ENCODE data around the gene ABCF3.

DNA sequence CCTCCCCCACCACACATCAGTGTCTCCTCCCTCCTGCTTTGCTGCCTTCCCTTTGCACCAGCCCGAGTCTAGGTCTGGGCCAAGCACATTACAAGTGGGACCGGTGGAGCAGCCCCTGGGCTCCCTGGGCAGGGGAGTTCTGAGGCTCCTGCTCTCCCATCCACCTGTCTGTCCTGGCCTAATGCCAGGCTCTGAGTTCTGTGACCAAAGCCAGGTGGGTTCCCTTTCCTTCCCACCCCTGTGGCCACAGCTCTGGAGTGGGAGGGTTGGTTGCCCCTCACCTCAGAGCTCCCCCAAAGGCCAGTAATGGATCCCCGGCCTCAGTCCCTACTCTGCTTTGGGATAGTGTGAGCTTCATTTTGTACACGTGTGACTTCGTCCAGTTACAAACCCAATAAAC, 2.3 kb upstream of the ABCF3 start:
- TF ChIP-seq, protein P1, sequence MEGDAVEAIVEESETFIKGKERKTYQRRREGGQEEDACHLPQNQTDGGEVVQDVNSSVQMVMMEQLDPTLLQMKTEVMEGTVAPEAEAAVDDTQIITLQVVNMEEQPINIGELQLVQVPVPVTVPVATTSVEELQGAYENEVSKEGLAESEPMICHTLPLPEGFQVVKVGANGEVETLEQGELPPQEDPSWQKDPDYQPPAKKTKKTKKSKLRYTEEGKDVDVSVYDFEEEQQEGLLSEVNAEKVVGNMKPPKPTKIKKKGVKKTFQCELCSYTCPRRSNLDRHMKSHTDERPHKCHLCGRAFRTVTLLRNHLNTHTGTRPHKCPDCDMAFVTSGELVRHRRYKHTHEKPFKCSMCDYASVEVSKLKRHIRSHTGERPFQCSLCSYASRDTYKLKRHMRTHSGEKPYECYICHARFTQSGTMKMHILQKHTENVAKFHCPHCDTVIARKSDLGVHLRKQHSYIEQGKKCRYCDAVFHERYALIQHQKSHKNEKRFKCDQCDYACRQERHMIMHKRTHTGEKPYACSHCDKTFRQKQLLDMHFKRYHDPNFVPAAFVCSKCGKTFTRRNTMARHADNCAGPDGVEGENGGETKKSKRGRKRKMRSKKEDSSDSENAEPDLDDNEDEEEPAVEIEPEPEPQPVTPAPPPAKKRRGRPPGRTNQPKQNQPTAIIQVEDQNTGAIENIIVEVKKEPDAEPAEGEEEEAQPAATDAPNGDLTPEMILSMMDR (IDR thresholded peaks at IDR 0.05; ENCODE audit: poor library complexity) = no peak
- no peak for TF ChIP-seq EZH2 (IDR thresholded peaks at IDR 0.05; ENCODE audit: borderline replicate concordance)
- TF ChIP-seq EZH2phosphoT487 (IDR thresholded peaks at IDR 0.05; ENCODE audit: low read depth, severe bottlenecking, unreplicated experiment) = no peak
